Sciatic nerve (tissue), 2 donors: ENCODE results near the gene CHST15. TPM values are rescaled to one million over a fixed set of nuclear protein-coding genes. Genes with fewer than 3 reads are reported as not detected.

Experiments used
- ATAC-seq: fragments of 200-7000 bp; cut with Tn5 transposase; one replicate; pipeline ENCODE4 v1.9.1; 2020; ENCODE audit warnings: mild to moderate bottlenecking, moderate library complexity
- DNase-seq: peaks from one replicate; pipeline ENCODE4 v3.0.0-alpha.2; 2020; ENCODE audit warnings: low spot score
- intact Hi-C: fragments of 100-400 bp; cut with DNase I; formaldehyde crosslinking; loops from one replicate; pipeline ENCODE4 v1.14.2; 2022
- total RNA-seq: library from RNA; stranded (reverse); fragmentation: NEBNext Ultra II Directional; extraction: Animal tissue kit (Norgen Biotek cat#: 25700); gene quantifications from one replicate; pipeline ENCODE4 v1.2.1, GENCODE V29; 2021
- donor health status: DM: no; HTN: no; CAD: no.
- donor health status: DM: no; HTN: no; CAD: no.

The CHST15 gene
- total RNA-seq, 1 donor from 2014 or later: 31.7 TPM

GRCh38 chr10:124074501-124075109, 18.8 kb downstream of the CHST15 start:
- ATAC-seq (peak; percentile 48), DNase-seq (no peak)
- intact Hi-C loops: no loop called here

- no peak for DNase-seq
- intact Hi-C loops: no loop called here
- no peak for ATAC-seq
Observed at GRCh38 chr10:124073978-124074377, 19.4 kb downstream of the CHST15 start.

GRCh38 chr10:124072541-124072940, 20.9 kb downstream of the CHST15 start:
- no peak for DNase-seq
- intact Hi-C loops: no loop called here
- ATAC-seq: no peak

GRCh38 chr10:124072106-124072505, 21.3 kb downstream of the CHST15 start:
- intact Hi-C loops: no loop called here
- DNase-seq (no peak), ATAC-seq (no peak)

- ATAC-seq: no peak
- intact Hi-C loops: no loop called here
- no peak for DNase-seq
Observed at GRCh38 chr10:124071141-124071540, 22.3 kb downstream of the CHST15 start.

- ATAC-seq (no peak), DNase-seq (no peak)
- intact Hi-C loops: no loop called here
Observed at GRCh38 chr10:124070666-124071065, 22.7 kb downstream of the CHST15 start.

- intact Hi-C loops: no loop called here
- ATAC-seq (no peak), DNase-seq (no peak)
Observed at GRCh38 chr10:124069341-124070264, 23.8 kb downstream of the CHST15 start.

- intact Hi-C loops: no loop called here
- no peak for DNase-seq
Observed at GRCh38 chr10:124068929-124069328, 24.5 kb downstream of the CHST15 start.

GRCh38 chr10:124067825-124068400, 25.5 kb downstream of the CHST15 start:
- intact Hi-C loops: no loop called here
- DNase-seq (no peak), ATAC-seq (no peak)

More at GRCh38 chr10:124068929-124069328, 24.5 kb downstream of the CHST15 start:
- no peak for ATAC-seq

- ATAC-seq (peak; percentile 29), DNase-seq (no peak)
- intact Hi-C loops: no loop called here
Observed at GRCh38 chr10:124066781-124067714, 26.4 kb downstream of the CHST15 start.

GRCh38 chr10:124066126-124066700, 27.2 kb downstream of the CHST15 start:
- intact Hi-C loops: no loop called here
- ATAC-seq (no peak), DNase-seq (no peak)

- no peak for DNase-seq
- intact Hi-C loops: no loop called here
Observed at GRCh38 chr10:124065382-124066125, 27.8 kb downstream of the CHST15 start.

GRCh38 chr10:124064676-124065075, 28.7 kb downstream of the CHST15 start:
- peak; percentile 23 for ATAC-seq
- DNase-seq: no peak
- intact Hi-C loops: no loop called here

More at GRCh38 chr10:124065382-124066125, 27.8 kb downstream of the CHST15 start:
- ATAC-seq: no peak

GRCh38 chr10:124063750-124064603, 29.4 kb downstream of the CHST15 start:
- intact Hi-C loops: no loop called here
- ATAC-seq (peak; percentile 77), DNase-seq (no peak)

- intact Hi-C loops: no loop called here
- DNase-seq (no peak), ATAC-seq (no peak)
Observed at GRCh38 chr10:124062390-124062789, 31.0 kb downstream of the CHST15 start.

- no peak for ATAC-seq
- intact Hi-C loops: no loop called here
- no peak for DNase-seq
Observed at GRCh38 chr10:124061030-124061429, 32.4 kb downstream of the CHST15 start.

GRCh38 chr10:124060148-124060720, 33.2 kb downstream of the CHST15 start:
- no peak for ATAC-seq
- no peak for DNase-seq
- intact Hi-C loops: no loop called here
